EL (cell line): ENCODE measurements around the gene CCDC127.
"Not testable (repeated sequence)": the region's sequence is repeated elsewhere in the genome, so short reads cannot be mapped to it uniquely, and the experiment has no call there.

Experiments
- DNase-seq: peaks from one replicate; pipeline ENCODE4 v3.0.0-alpha.2; 2016

Gene CCDC127

GRCh38 chr5:231661-232060 is 13.7 kb upstream of the CCDC127 start:
- DNase-seq: no peak

- no peak for DNase-seq
Measured at GRCh38 chr5:230711-231110, 12.8 kb upstream of the CCDC127 start.

- no peak for DNase-seq
Measured at GRCh38 chr5:228886-229285, 10.9 kb upstream of the CCDC127 start.

DNA sequence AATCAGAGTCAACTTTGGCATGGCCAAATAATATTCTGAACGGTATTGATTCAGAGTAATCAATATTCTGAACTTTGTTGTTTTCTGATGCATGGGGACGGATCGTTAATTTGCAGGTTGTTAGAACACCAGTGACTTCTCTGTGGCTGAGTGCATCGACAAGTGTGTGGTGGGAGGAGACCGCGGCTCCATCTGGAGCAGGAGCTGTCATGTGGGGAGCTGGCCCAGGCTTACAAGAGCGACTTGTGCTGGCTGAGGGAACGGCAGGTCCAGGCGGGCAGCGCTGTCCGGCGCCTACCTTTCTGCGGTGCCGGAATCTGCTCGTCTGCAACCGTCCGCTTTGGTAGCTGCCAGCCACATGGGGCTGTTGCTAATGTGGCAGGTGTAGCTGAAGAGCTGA is 9.4 kb upstream of the CCDC127 start:
- not testable (repeated sequence) for DNase-seq

DNA sequence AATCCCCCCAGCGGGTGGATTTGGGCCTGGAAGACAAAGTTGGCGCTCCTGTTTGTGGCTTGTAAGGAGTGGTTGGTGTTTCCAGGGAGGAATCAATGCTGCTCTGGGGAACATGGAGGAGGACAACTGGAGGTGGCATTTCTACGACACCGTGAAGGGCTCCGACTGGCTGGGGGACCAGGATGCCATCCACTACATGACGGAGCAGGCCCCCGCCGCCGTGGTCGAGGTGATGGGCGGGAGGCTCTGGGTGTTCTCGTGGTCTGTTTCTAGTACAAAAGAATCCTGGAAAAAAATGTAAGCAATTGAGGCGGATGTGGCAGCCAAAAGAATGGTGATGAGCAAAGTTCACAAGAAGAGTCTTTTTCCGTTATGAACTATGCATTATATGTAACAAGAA is 7.4 kb upstream of the CCDC127 start:
- DNase-seq: no peak

DNA sequence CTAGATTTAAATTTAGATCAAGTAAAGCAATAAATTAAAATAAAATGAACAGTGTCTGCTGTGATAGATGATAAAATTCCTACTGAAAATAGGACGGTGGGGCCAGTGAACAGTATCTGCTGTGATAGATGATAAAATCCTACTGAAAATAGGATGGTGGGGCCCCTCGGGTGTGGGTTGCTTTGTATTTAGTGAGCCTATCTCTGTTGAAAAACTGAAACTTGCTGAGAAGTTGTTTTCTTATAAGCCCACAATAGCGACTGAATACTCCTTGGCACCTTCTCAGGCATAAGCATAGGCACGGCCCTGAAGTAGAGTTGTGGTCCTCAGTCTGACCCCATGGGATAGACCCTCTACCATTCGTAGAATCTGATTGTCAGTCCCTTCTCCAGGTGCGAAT is 5.8 kb upstream of the CCDC127 start:
- no peak for DNase-seq

GRCh38 chr5:222951-223715 is 5.2 kb upstream of the CCDC127 start:
- peak; percentile 31 for DNase-seq

DNA sequence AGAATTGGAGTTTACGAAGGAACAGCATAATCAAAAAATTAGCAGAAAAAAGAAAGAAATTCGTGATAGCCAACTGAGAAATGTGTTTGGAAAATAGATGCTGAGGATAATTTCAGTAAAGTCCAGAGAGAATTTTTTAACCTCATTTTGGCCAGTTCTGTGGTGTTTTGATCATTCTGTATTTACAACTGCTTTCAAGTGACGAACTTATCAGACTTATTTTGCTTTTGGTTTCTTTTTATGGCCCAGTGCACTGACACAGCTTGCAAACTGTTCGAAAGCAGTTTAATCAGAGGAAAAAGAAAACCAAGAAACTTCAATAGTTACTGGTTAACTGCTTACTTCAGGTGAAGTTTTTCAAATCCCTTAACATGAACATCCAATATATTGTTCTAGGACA is 2.0 kb upstream of the CCDC127 start:
- DNase-seq: no peak

DNA sequence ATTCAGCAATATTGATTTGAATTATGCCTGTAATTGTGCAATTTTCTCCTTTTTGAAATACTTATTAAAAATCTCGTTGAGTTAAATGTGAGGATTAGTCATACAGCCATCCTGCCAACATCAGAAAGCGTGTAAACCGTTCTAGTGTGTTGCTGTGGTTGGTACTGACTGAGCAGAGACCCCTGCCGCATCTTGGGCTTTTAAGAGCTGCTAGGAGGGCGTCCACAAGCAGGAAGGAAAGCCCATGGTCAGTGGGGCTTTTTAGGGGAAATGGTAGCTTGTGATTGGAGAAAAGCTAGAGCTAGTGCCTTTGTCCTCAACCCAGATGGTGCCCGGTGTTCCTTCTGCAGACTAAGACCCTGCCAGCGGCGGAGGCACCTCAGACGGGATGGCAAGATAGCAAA is 1.5 kb upstream of the CCDC127 start:
- DNase-seq: peak; percentile 44

- DNase-seq: peak; percentile 47
Measured at GRCh38 chr5:218457-219291, 721 bp upstream of the CCDC127 start.

- DNase-seq: not testable (repeated sequence)
Measured at GRCh38 chr5:216076-216475, 1.9 kb downstream of the CCDC127 start.

DNA sequence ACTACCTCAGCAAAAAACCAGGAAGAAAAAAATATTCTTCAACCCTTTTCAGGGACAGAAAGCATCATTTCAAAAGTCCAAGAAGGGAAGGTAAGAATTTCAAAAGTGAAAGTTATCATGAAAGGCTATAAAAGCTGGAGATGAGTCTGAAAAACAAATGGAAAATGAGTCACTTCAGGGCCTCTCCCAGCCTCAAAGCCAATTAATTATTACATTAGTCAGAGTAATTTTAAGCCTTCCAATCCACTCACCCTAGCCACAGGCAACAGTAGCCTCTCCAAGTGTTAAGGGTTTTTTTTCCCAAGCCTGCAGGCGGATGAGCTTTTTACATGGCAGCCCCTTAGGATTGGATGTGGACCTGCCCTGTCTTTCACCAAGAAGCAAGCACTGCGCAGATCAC is 2.7 kb downstream of the CCDC127 start:
- peak; percentile 44 for DNase-seq

DNA sequence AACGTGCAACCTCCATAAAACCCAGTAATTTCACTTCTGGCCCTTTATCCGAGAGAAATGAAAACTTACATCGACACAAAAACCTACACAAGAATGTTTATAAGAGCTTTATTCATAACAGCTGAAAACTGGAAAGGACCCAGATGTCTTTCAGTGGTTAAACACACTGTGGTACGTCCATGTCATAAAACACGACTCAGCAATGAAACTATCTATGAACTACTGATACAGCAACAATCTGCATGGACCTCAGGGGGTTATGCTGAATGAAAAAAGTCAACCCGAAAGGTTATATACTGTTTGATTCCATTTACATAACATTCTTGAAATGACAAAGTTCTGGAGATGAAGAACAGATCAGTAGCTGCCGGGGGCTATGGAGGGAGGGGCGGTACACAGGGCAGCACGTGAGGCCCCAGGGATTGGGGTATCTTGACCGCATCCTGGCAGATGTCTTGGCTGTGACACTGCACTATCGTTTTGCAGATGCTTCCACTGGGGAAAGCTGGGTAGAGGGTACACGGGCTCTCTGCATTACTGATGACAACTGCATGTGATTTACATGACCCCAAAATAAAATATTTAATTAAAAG is 4.1 kb downstream of the CCDC127 start:
- no peak for DNase-seq

- no peak for DNase-seq
Measured at GRCh38 chr5:208449-209114, 9.4 kb downstream of the CCDC127 start.

DNA sequence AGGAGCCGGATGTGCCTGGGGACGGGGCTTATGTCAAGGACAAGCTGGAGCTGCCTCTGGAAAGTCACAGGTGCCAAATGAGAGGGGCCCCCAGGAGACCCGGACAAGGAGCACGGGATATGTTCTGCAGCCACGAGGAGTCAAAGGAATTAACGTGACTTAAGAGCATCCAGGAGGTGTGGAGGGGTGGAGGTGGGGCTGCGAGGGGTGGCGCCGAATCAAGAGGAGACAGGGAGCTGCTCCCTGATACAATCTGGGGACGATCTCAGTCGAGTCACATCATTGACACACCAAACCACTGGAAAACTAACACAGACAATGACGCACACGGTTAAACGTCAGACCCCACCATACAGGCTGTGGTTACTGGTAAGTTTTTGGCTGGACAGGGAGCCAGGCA is 10.4 kb downstream of the CCDC127 start:
- peak; percentile 34 for DNase-seq

- no peak for DNase-seq
Measured at GRCh38 chr5:206927-207536, 10.9 kb downstream of the CCDC127 start.

GRCh38 chr5:206406-206805 is 11.5 kb downstream of the CCDC127 start:
- peak; percentile 19 for DNase-seq

GRCh38 chr5:204966-205670 is 12.8 kb downstream of the CCDC127 start:
- no peak for DNase-seq

DNA sequence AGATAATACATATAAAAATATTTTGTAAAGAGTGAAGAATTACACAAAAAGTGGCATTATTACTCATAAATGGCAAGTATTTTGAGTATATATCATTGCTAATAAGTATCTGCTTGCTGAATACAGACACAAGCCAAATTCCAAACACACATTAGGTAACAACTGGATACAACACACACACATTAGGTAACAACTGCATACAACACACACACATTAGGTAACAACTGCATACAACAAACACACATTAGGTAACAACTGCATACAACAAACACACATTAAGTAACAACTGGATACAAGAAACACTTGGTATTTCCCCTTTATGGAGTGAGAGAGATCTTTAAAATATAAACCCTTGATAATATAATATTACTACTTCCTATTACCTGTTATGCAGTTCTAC is 13.5 kb downstream of the CCDC127 start:
- no peak for DNase-seq

DNA sequence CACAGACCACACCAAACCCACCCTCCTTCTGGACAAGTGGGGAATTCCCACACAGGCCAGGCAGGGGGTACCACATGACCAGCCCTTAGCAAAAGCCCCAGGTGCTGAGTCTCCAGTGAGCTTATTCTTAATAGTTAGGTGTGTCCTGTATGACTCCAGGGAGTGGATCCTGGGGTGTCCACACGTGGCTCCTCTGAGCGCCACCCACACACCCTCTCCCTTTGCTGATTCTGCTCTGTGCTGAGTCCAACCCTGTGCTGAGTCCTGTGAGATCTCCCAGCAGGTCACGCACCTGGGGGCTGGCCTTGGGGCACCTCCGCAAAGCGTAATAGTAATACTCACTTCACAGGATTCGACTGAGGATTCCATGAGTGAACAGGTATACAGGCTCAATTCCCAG is 14.0 kb downstream of the CCDC127 start:
- DNase-seq: no peak

GRCh38 chr5:203246-203930 is 14.6 kb downstream of the CCDC127 start:
- DNase-seq: no peak

DNA sequence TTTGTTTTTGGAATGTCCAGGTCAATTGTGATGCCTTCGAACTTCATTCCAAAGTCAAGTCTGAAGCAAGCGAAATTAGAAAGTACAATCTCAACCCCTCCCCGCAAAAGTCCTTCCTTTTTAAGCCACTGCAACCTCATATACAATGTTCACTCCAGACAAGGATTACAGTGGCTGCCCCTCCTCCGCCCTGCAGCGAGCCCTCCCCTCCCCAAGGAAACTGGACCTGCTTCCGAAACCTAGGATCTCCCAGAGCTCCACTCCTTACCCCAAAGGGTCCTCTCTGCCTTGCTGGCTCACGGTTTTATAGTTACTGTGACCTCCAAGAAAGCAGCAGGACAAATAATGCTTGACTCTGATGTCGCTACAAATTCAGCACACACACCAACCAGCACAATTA is 16.3 kb downstream of the CCDC127 start:
- no peak for DNase-seq
